Liver (tissue), 9 donors: ENCODE results near the gene MAPRE3. TPM values are rescaled to one million over a fixed set of nuclear protein-coding genes. Genes with fewer than 3 reads are reported as not detected.

Experiments
- DNase-seq: peaks from one replicate; pipeline ENCODE4 v3.0.0-alpha.2; 2017; ENCODE audit warnings: low spot score
- H3K27ac ChIP-seq, 2 donors: one replicate each; pipeline ENCODE4 v1.7.0; 2013; ENCODE audit warnings: inconsistent platforms in 2 of 2, low read length in 2 of 2, control low read depth in 1 of 2, low read depth in 1 of 2, mild to moderate bottlenecking in 1 of 2
- H3K27me3 ChIP-seq, 4 donors: one replicate each; pipeline versions ENCODE4 v1.6.1 to v1.7.0; 2013; ENCODE audit warnings: low read length in 3 of 4, inconsistent platforms in 1 of 4, mild to moderate bottlenecking in 1 of 4, moderate library complexity in 1 of 4; ENCODE audit not compliant: control insufficient read depth in 4 of 4, insufficient read depth in 4 of 4
- H3K36me3 ChIP-seq, 4 donors: one replicate each; pipeline versions ENCODE4 v1.6.1 to v1.7.0; 2013; ENCODE audit warnings: low read length in 3 of 4, mild to moderate bottlenecking in 3 of 4, low read depth in 1 of 4, moderate library complexity in 1 of 4; ENCODE audit not compliant: control insufficient read depth in 4 of 4, insufficient read depth in 3 of 4
- H3K4me1 ChIP-seq, 4 donors: one replicate each; pipeline versions ENCODE4 v1.6.1 to v1.7.0; 2013; ENCODE audit warnings: low read length in 3 of 4, mild to moderate bottlenecking in 3 of 4, moderate library complexity in 1 of 4; ENCODE audit not compliant: control insufficient read depth in 4 of 4, insufficient read depth in 4 of 4
- H3K4me3 ChIP-seq, 3 donors: one replicate each; pipeline versions ENCODE4 v1.6.1 to v1.7.0; 2013; ENCODE audit warnings: low read length in 3 of 3, control low read depth in 1 of 3, low read depth in 1 of 3, mild to moderate bottlenecking in 1 of 3
- H3K9ac ChIP-seq, 2 donors: one replicate each; pipeline ENCODE4 v1.7.0; 2013; ENCODE audit warnings: low read length in 2 of 2, mild to moderate bottlenecking in 2 of 2, moderate library complexity in 2 of 2, control low read depth in 1 of 2, low read depth in 1 of 2
- H3K9me3 ChIP-seq, 4 donors: one replicate each; pipeline versions ENCODE4 v1.6.1 to v1.7.0; 2013; ENCODE audit warnings: low read length in 3 of 4; ENCODE audit not compliant: control insufficient read depth in 4 of 4
- ATF3 ChIP-seq: IDR thresholded peaks from 2 replicates; pipeline ENCODE4 v1.6.1; 2016; ENCODE audit warnings: antibody characterized with exemption
- FOXA1 ChIP-seq: IDR thresholded peaks from 2 replicates; pipeline ENCODE4 v1.6.1; 2016; ENCODE audit warnings: antibody characterized with exemption
- FOXA2 ChIP-seq: IDR thresholded peaks from 2 replicates; pipeline ENCODE4 v1.6.1; 2016; ENCODE audit warnings: antibody characterized with exemption
- GABPA ChIP-seq, 2 donors: IDR thresholded peaks in 1 of 2; conservative IDR thresholded peaks in 1 of 2; 2 replicates each; pipeline ENCODE4 v1.6.1; 2016; ENCODE audit warnings: antibody characterized with exemption in 2 of 2, mild to moderate bottlenecking in 1 of 2, moderate library complexity in 1 of 2
- HNF4G ChIP-seq: IDR thresholded peaks from 2 replicates; pipeline ENCODE4 v1.6.1; 2016; ENCODE audit warnings: antibody characterized with exemption
- JUND ChIP-seq, 2 donors: IDR thresholded peaks; 2 replicates each; pipeline ENCODE4 v1.6.1; 2016; ENCODE audit warnings: antibody characterized with exemption in 2 of 2
- MAX ChIP-seq: IDR thresholded peaks from 2 replicates; pipeline ENCODE4 v1.6.1; 2016; ENCODE audit warnings: antibody characterized with exemption
- NR2F2 ChIP-seq: IDR thresholded peaks from 2 replicates; pipeline ENCODE4 v1.6.1; 2016; ENCODE audit warnings: antibody characterized with exemption
- RAD21 ChIP-seq, 2 donors: IDR thresholded peaks; 2 replicates each; pipeline ENCODE4 v1.6.1; 2016; ENCODE audit warnings: antibody characterized with exemption in 2 of 2, mild to moderate bottlenecking in 2 of 2
- REST ChIP-seq: IDR thresholded peaks from 2 replicates; pipeline ENCODE4 v1.6.1; 2016; ENCODE audit warnings: antibody characterized with exemption, mild to moderate bottlenecking
- SP1 ChIP-seq: IDR thresholded peaks from 2 replicates; pipeline ENCODE4 v1.6.1; 2018; ENCODE audit warnings: antibody characterized with exemption, mild to moderate bottlenecking
- YY1 ChIP-seq: IDR thresholded peaks from 2 replicates; pipeline ENCODE4 v1.6.1; 2016; ENCODE audit warnings: antibody characterized with exemption, mild to moderate bottlenecking
- WGBS: extraction: QIAGEN DNeasy Blood & Tissue Kit; methylation state at CpG from one replicate; pipeline ENCODE4 v1.1.7; 2013; 5-methylcytosine and 5-hydroxymethylcytosine counted together
- polyA plus RNA-seq, 2 donors: library from polyadenylated mRNA; stranded (reverse) in 1 of 2; unstranded in 1 of 2; fragments of 200-250 nt in 1 of 2; fragments of >200 nt in 1 of 2; fragmentation: Nextera tagmentation in 1 of 2; extraction: Ambion mirVana in 1 of 2; gene quantifications; one replicate each; pipeline versions ENCODE4 v1.2.1 to v1.2.3, GENCODE V29; 2013 to 2015
- total RNA-seq, 2 donors: library from RNA; depleted of rRNA; stranded (reverse); fragments of >200 nt; gene quantifications; one replicate each; pipeline ENCODE4 v1.2.3, GENCODE V29; 2014
- donor health status: healthy.
- donor health status: healthy.
- donor health status: healthy.
- donor health status: healthy.
- donor health status: healthy.

The MAPRE3 gene
- total and polyA plus RNA-seq, 4 donors, result 1.0 to 15.8 (median 9.8) TPM

- Histone ChIP-seq H3K27ac (no peak overlapping the region), H3K4me3 (no peak overlapping the region), H3K27me3 (no peaks in the 10 kb centered on the region), H3K9me3 (no peaks in the 10 kb centered on the region), H3K36me3 (no peaks in the 10 kb centered on the region), H3K9ac (no peak overlapping the region), H3K4me1 (peaks cover 0 to 11% (median 5%) of the 10 kb centered on the region in 4 donors)
- no peak for TF ChIP-seq FOXA2
- WGBS, result 90% methylated on average over 4 of the region's 4 CpGs
- no peak for DNase-seq
Observed at GRCh38 chr2:27003007-27003406, 32.6 kb downstream of the MAPRE3 start.

- H3K9me3 ChIP-seq, result no peaks in the 10 kb centered on the region
- H3K4me1 ChIP-seq, result peaks cover 0 to 16% (median 9%) of the 10 kb centered on the region in 4 donors
- no peak overlapping the region for H3K4me3 ChIP-seq
- no peaks in the 10 kb centered on the region for H3K36me3 ChIP-seq
- no peak overlapping the region for H3K27ac ChIP-seq
- TF ChIP-seq FOXA2 (no peak), JUND (IDR thresholded peaks at IDR 0.05) (no peak), GABPA (IDR thresholded peaks at IDR 0.05 in 1 of 2, conservative IDR thresholded peaks at IDR 0.05 in 1 of 2) (no peak), FOXA1 (no peak), YY1 (no peak), HNF4G (no peak), REST (no peak), SP1 (no peak), NR2F2 (no peak), RAD21 (IDR thresholded peaks at IDR 0.05) (no peak), MAX (no peak), ATF3 (no peak)
- DNase-seq, result no peak
- no peak overlapping the region for H3K9ac ChIP-seq
- 93% methylated on average over 9 of the region's 9 CpGs for WGBS
- H3K27me3 ChIP-seq, result no peaks in the 10 kb centered on the region
Observed at GRCh38 chr2:27003857-27004256, 33.4 kb downstream of the MAPRE3 start.

- TF ChIP-seq NR2F2, result no peak
- Histone ChIP-seq H3K4me1 (peaks cover 13 to 36% (median 25%) of the 10 kb centered on the region in 4 donors), H3K4me3 (no peak overlapping the region), H3K27me3 (no peaks in the 10 kb centered on the region), H3K27ac (peak overlapping the region in 1 of 2 donors; percentile 42), H3K9me3 (no peaks in the 10 kb centered on the region), H3K36me3 (no peaks in the 10 kb centered on the region), H3K9ac (no peak overlapping the region)
- no peak for DNase-seq
- 74% methylated on average over 6 of the region's 6 CpGs for WGBS
Observed at GRCh38 chr2:27006602-27007415, 36.4 kb downstream of the MAPRE3 start.
